ENCODE data around the gene COBL.

The COBL gene

GRCh38 chr7:51190969-51191368, 125.6 kb downstream of the COBL start:
- no peak for DNase-seq (ENCODE audit: low spot score)

- no peak for DNase-seq (ENCODE audit: low spot score)
Observed at GRCh38 chr7:51189777-51190176, 126.8 kb downstream of the COBL start.

- no peak for DNase-seq (ENCODE audit: low spot score)
Observed at GRCh38 chr7:51188987-51189386, 127.6 kb downstream of the COBL start.

GRCh38 chr7:51187941-51188340, 128.7 kb downstream of the COBL start:
- DNase-seq (ENCODE audit: low spot score): no peak

GRCh38 chr7:51186531-51186930, 130.1 kb downstream of the COBL start:
- no peak for DNase-seq (ENCODE audit: low spot score)

GRCh38 chr7:51182636-51183166, 133.9 kb downstream of the COBL start:
- no peak for DNase-seq (ENCODE audit: low spot score)

- no peak for DNase-seq (ENCODE audit: low spot score)
Observed at GRCh38 chr7:51180092-51180491, 136.5 kb downstream of the COBL start.

GRCh38 chr7:51175992-51176388, 140.6 kb downstream of the COBL start:
- no peak for DNase-seq (ENCODE audit: low spot score)

GRCh38 chr7:51175316-51175991, 141.2 kb downstream of the COBL start:
- no peak for DNase-seq (ENCODE audit: low spot score)

GRCh38 chr7:51165337-51165736, 151.3 kb downstream of the COBL start:
- no peak for DNase-seq (ENCODE audit: low spot score)

GRCh38 chr7:51162724-51163329, 153.8 kb downstream of the COBL start:
- DNase-seq (ENCODE audit: low spot score): peak; percentile 87

GRCh38 chr7:51161937-51162336, 154.7 kb downstream of the COBL start:
- no peak for DNase-seq (ENCODE audit: low spot score)

GRCh38 chr7:51160990-51161615, 155.5 kb downstream of the COBL start:
- peak; percentile 57 for DNase-seq (ENCODE audit: low spot score)

- no peak for DNase-seq (ENCODE audit: low spot score)
Observed at GRCh38 chr7:51160411-51160810, 156.2 kb downstream of the COBL start.

GRCh38 chr7:51158742-51159445, 157.7 kb downstream of the COBL start:
- DNase-seq (ENCODE audit: low spot score): no peak

GRCh38 chr7:51158211-51158610, 158.4 kb downstream of the COBL start:
- DNase-seq (ENCODE audit: low spot score): no peak

- DNase-seq (ENCODE audit: low spot score): no peak
Observed at GRCh38 chr7:51154201-51154600, 162.4 kb downstream of the COBL start.

- DNase-seq (ENCODE audit: low spot score): no peak
Observed at GRCh38 chr7:51152706-51153200, 163.9 kb downstream of the COBL start.

- DNase-seq (ENCODE audit: low spot score): no peak
Observed at GRCh38 chr7:51151455-51151854, 165.2 kb downstream of the COBL start.

- no peak for DNase-seq (ENCODE audit: low spot score)
Observed at GRCh38 chr7:51150193-51150592, 166.4 kb downstream of the COBL start.

- no peak for DNase-seq (ENCODE audit: low spot score)
Observed at GRCh38 chr7:51148216-51148615, 168.4 kb downstream of the COBL start.

- DNase-seq (ENCODE audit: low spot score): no peak
Observed at GRCh38 chr7:51146816-51147586, 169.6 kb downstream of the COBL start.

All from SW480 (cell line).